SU-DHL-6 (cell line): ENCODE measurements around the gene CDKAL1.

Source experiments
- H2AFZ ChIP-seq: fragments of 200-600 bp; sonication (generic); 2 replicates; pipeline ENCODE4 v1.6.1; 2014; ENCODE audit warnings: low read depth, mild to moderate bottlenecking, moderate library complexity, mixed read lengths, antibody characterized with exemption, low read length; ENCODE audit not compliant: severe bottlenecking
- H3F3A ChIP-seq: fragments of 200-600 bp; shearing (Covaris generic); 2 replicates; pipeline ENCODE4 v1.6.0; 2016; ENCODE audit warnings: antibody characterized with exemption, mild to moderate bottlenecking; ENCODE audit not compliant: insufficient read depth
- H3K27ac ChIP-seq: fragments of 200-600 bp; sonication (generic); 2 replicates; pipeline ENCODE4 v1.5.1; 2016; ENCODE audit warnings: low read depth, mild to moderate bottlenecking, low read length, moderate library complexity, mixed read lengths
- H3K27me3 ChIP-seq: fragments of 200-600 bp; sonication (generic), shearing (Covaris generic); 2 replicates; pipeline ENCODE4 v1.6.0; 2014; ENCODE audit warnings: mild to moderate bottlenecking, low read length
- H3K36me3 ChIP-seq: fragments of 200-600 bp; sonication (generic); 2 replicates; pipeline ENCODE4 v1.6.1; 2014; ENCODE audit warnings: mild to moderate bottlenecking, low read length, mixed read lengths
- H3K4me2 ChIP-seq: fragments of 300-600, 200-600 bp; shearing (Covaris generic), sonication (generic); 2 replicates; pipeline ENCODE4 v1.6.0; 2014; ENCODE audit warnings: low read length, low read depth, mild to moderate bottlenecking; ENCODE audit not compliant: poor library complexity, severe bottlenecking
- H3K4me3 ChIP-seq: fragments of 200-600 bp; sonication (generic); 2 replicates; pipeline ENCODE4 v1.5.1; 2014; ENCODE audit warnings: antibody characterized with exemption, low read length, mild to moderate bottlenecking, mixed read lengths; ENCODE audit not compliant: insufficient read depth, poor library complexity, severe bottlenecking
- H3K79me2 ChIP-seq: fragments of 200-600 bp; sonication (generic); 2 replicates; pipeline ENCODE4 v1.6.1; 2014; ENCODE audit warnings: mild to moderate bottlenecking, low read length, moderate library complexity; ENCODE audit not compliant: insufficient read depth
- H3K9ac ChIP-seq: fragments of 200-600 bp; sonication (generic); 2 replicates; pipeline ENCODE4 v1.7.0; 2014; ENCODE audit warnings: mild to moderate bottlenecking, low read length
- H3K9me2 ChIP-seq: fragments of 200-600 bp; sonication (generic); replicated peaks from 2 replicates; pipeline ENCODE4 v1.6.1; 2014; ENCODE audit warnings: low read length; ENCODE audit not compliant: insufficient read depth
- H3K9me3 ChIP-seq: fragments of 200-600 bp; sonication (generic); 2 replicates; pipeline ENCODE4 v1.6.1; 2014; ENCODE audit warnings: low read length, mixed read lengths; ENCODE audit not compliant: insufficient read depth
- H4K20me1 ChIP-seq: fragments of 200-600 bp; sonication (generic); 2 replicates; pipeline ENCODE4 v1.6.1; 2014; ENCODE audit warnings: low read depth, mild to moderate bottlenecking, antibody characterized with exemption, low read length, moderate library complexity, mixed read lengths
- CTCF ChIP-seq: fragments of 200-600 bp; sonication (generic); IDR thresholded peaks from one replicate; pipeline ENCODE4 v1.5.1; 2017; ENCODE audit warnings: antibody characterized with exemption, mild to moderate bottlenecking, low read length, moderate library complexity; ENCODE audit not compliant: insufficient read depth, poor library complexity, severe bottlenecking
- EZH2phosphoT487 ChIP-seq: fragments of 200-600 bp; sonication (generic), shearing (Covaris generic); conservative IDR thresholded peaks from 2 replicates; pipeline ENCODE4 v1.6.1; 2018; ENCODE audit warnings: mild to moderate bottlenecking, antibody characterized with exemption, low read length, moderate library complexity, mixed read lengths

Gene CDKAL1

GRCh38 chr6:21161707-21162106 lies 627.5 kb downstream of the CDKAL1 start:
- Histone ChIP-seq H3K4me3 (no peak overlapping the region), H3K9me3 (no peaks in the 10 kb centered on the region), H4K20me1 (no peaks in the 10 kb centered on the region), H3K27ac (no peak overlapping the region), H3K9me2 (no peaks in the 10 kb centered on the region), H3K9ac (no peak overlapping the region), H3K4me2 (no peak overlapping the region), H3K27me3 (no peaks in the 10 kb centered on the region), H2AFZ (no peak overlapping the region), H3K36me3 (no peaks in the 10 kb centered on the region), H3K79me2 (no peaks in the 10 kb centered on the region), H3F3A (no peaks in the 10 kb centered on the region)
- no peak for TF ChIP-seq EZH2phosphoT487
- no peak for TF ChIP-seq CTCF

- H3K9ac ChIP-seq, result no peak overlapping the region
- H3K27me3 ChIP-seq, result no peaks in the 10 kb centered on the region
- H3K4me2 ChIP-seq, result no peak overlapping the region
- no peaks in the 10 kb centered on the region for H3K9me3 ChIP-seq
- H3F3A ChIP-seq, result no peaks in the 10 kb centered on the region
- no peak overlapping the region for H3K4me3 ChIP-seq
- no peak overlapping the region for H3K27ac ChIP-seq
- H2AFZ ChIP-seq, result no peak overlapping the region
- H3K9me2 ChIP-seq, result no peaks in the 10 kb centered on the region
- TF ChIP-seq CTCF (no peak), EZH2phosphoT487 (no peak)
- no peaks in the 10 kb centered on the region for H3K36me3 ChIP-seq
- H3K79me2 ChIP-seq, result no peaks in the 10 kb centered on the region
- H4K20me1 ChIP-seq, result no peaks in the 10 kb centered on the region
Measured at GRCh38 chr6:21163110-21163837, 629.0 kb downstream of the CDKAL1 start.

- no peak overlapping the region for H3K4me3 ChIP-seq
- H3K79me2 ChIP-seq, result no peaks in the 10 kb centered on the region
- no peak overlapping the region for H2AFZ ChIP-seq
- no peaks in the 10 kb centered on the region for H3K36me3 ChIP-seq
- TF ChIP-seq EZH2phosphoT487, result no peak
- TF ChIP-seq CTCF, result no peak
- no peaks in the 10 kb centered on the region for H4K20me1 ChIP-seq
- H3K9me3 ChIP-seq, result no peaks in the 10 kb centered on the region
- H3K27me3 ChIP-seq, result no peaks in the 10 kb centered on the region
- no peak overlapping the region for H3K9ac ChIP-seq
- H3K9me2 ChIP-seq, result no peaks in the 10 kb centered on the region
- H3F3A ChIP-seq, result no peaks in the 10 kb centered on the region
- no peak overlapping the region for H3K4me2 ChIP-seq
- no peak overlapping the region for H3K27ac ChIP-seq
Measured at GRCh38 chr6:21163838-21164180, 629.6 kb downstream of the CDKAL1 start.
